HFFc6 (cell line): ENCODE results near the gene CTNNA2. TPM values are rescaled to one million over a fixed set of nuclear protein-coding genes. Genes with fewer than 3 reads are reported as not detected.

Source experiments
- DNase-seq: peaks from one replicate; pipeline ENCODE4 v3.0.0-alpha.2; 2018
- H3K27ac Mint-ChIP-seq: 2 replicates; pipeline ENCODE4 v1.8.0; 2020; ENCODE audit warnings: mild to moderate bottlenecking, mixed read lengths
- H3K27me3 Mint-ChIP-seq: 2 replicates; pipeline ENCODE4 v1.8.0; 2021; ENCODE audit warnings: mild to moderate bottlenecking, moderate library complexity, mixed read lengths; ENCODE audit not compliant: insufficient read depth
- H3K36me3 Mint-ChIP-seq: 2 replicates; pipeline ENCODE4 v1.8.0; 2021; ENCODE audit warnings: low read depth, mixed read lengths
- H3K4me1 Mint-ChIP-seq: 2 replicates; pipeline ENCODE4 v1.8.0; 2020; ENCODE audit warnings: low read depth, mixed read lengths
- H3K4me3 Mint-ChIP-seq: 2 replicates; pipeline ENCODE4 v1.8.0; 2020; ENCODE audit warnings: mild to moderate bottlenecking, moderate library complexity, mixed read lengths
- H3K9me3 Mint-ChIP-seq: 2 replicates; pipeline ENCODE4 v1.8.0; 2020; ENCODE audit warnings: mild to moderate bottlenecking, mixed read lengths
- CTCF ChIP-seq: fragments of 200-600 bp; sonication (generic); IDR thresholded peaks from 2 replicates; pipeline ENCODE4 v1.5.0; 2021; ENCODE audit warnings: antibody characterized with exemption, mild to moderate bottlenecking
- total RNA-seq, 6 experiments: library from RNA; stranded (reverse); fragmentation: NEBNext Ultra II Directional; extraction: Animal tissue kit (Norgen Biotek cat#: 25700); gene quantifications; 2 replicates in 1 of 6; 3 replicates in 5 of 6; pipeline ENCODE4 v1.2.3, GENCODE V29; 2021

The CTNNA2 gene
- total RNA-seq, 6 experiments from 2014 or later, result not detected

GRCh38 chr2:79874015-79874414 is 361.2 kb downstream of the CTNNA2 start:
- peaks cover 11% of the 10 kb centered on the region for H3K27me3 Mint-ChIP-seq

GRCh38 chr2:79876430-79876829 is 363.6 kb downstream of the CTNNA2 start:
- peak; percentile 27 for DNase-seq

More at GRCh38 chr2:79874015-79874414, 361.2 kb downstream of the CTNNA2 start:
- no peak for TF ChIP-seq CTCF
- Mint-ChIP-seq H3K36me3 (no peaks in the 10 kb centered on the region), H3K27ac (no peak overlapping the region), H3K9me3 (no peaks in the 10 kb centered on the region), H3K4me3 (no peak overlapping the region), H3K4me1 (no peaks in the 10 kb centered on the region)
- no peak for DNase-seq

GRCh38 chr2:79882548-79882947 is 369.7 kb downstream of the CTNNA2 start:
- Mint-ChIP-seq H3K9me3 (no peaks in the 10 kb centered on the region), H3K4me1 (no peaks in the 10 kb centered on the region), H3K27ac (no peak overlapping the region), H3K27me3 (peaks cover 9% of the 10 kb centered on the region; the same call in 1 of the 2 replicates), H3K36me3 (no peaks in the 10 kb centered on the region), H3K4me3 (no peak overlapping the region)
- no peak for DNase-seq
- no peak for TF ChIP-seq CTCF

More at GRCh38 chr2:79876430-79876829, 363.6 kb downstream of the CTNNA2 start:
- Mint-ChIP-seq H3K36me3 (no peaks in the 10 kb centered on the region), H3K4me3 (no peak overlapping the region), H3K4me1 (no peaks in the 10 kb centered on the region), H3K9me3 (no peaks in the 10 kb centered on the region), H3K27ac (no peak overlapping the region), H3K27me3 (peaks cover 9% of the 10 kb centered on the region)
- peak; percentile 66 for TF ChIP-seq CTCF

- H3K9me3 Mint-ChIP-seq, result no peaks in the 10 kb centered on the region
- peak; percentile 89 for TF ChIP-seq CTCF
- no peak overlapping the region for H3K27ac Mint-ChIP-seq
- no peak overlapping the region for H3K4me3 Mint-ChIP-seq
- peak; percentile 51 for DNase-seq
- H3K4me1 Mint-ChIP-seq, result no peaks in the 10 kb centered on the region
- H3K36me3 Mint-ChIP-seq, result no peaks in the 10 kb centered on the region
- H3K27me3 Mint-ChIP-seq, result peaks cover 3% of the 10 kb centered on the region; the same call in 1 of the 2 replicates
Measured at GRCh38 chr2:79887747-79888374, 375.0 kb downstream of the CTNNA2 start.

GRCh38 chr2:79892123-79892522 is 379.3 kb downstream of the CTNNA2 start:
- H3K27ac Mint-ChIP-seq, result no peak overlapping the region
- peaks cover 4% of the 10 kb centered on the region for H3K27me3 Mint-ChIP-seq
- no peaks in the 10 kb centered on the region for H3K4me1 Mint-ChIP-seq
- no peaks in the 10 kb centered on the region for H3K36me3 Mint-ChIP-seq
- no peak for TF ChIP-seq CTCF
- H3K9me3 Mint-ChIP-seq, result no peaks in the 10 kb centered on the region
- DNase-seq, result no peak
- no peak overlapping the region for H3K4me3 Mint-ChIP-seq
